ENCODE data around the gene FCN1.
"Not testable (repeated sequence)": the region's sequence is repeated elsewhere in the genome, so short reads cannot be mapped to it uniquely, and the experiment has no call there.

FCN1 gene

DNA sequence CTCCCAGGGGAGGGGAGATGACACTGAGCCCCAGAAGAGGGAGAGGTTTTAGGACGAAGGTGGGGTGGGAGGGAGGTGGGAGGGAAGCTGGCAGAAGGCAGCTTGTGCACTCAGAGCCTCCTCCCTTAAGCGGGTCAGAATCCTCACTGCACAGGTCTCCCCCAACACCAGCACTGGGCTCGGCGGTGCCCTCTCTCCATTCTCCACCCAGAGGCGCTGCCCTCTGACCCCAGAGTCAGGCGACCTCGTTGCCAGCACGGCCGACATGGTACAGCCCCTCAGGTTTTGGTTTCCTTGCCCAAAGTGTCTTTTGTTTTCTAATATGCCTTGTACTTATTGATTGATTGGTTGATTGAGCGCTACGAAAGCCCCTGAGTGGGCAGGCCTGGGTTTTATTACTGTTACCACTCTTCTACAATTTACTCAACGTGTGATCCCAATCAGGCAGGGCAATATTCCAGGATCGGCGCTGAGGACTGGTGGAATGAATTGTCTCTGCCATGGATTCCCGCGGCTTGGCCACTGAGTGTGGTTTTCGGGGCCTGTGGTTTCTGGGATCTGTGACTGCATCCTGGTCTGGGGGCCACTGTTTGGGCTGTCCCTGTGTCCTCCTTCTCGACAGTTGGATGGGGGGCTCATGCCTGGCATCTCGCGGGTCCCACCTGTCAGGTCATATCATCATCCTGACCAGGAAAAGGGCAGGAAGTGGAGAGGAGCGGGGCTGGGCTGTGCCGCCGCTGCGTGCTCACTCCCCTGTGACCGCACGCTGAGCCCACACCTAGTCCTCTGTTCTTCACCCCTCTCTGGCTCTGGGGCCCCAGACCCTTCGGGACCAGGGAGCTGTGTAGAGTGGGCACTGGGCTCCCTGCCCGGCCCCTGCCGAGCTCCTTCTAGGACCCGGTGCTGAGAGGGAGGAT lies 46.7 kb downstream of the FCN1 start:
- no peak for DNase-seq

DNA sequence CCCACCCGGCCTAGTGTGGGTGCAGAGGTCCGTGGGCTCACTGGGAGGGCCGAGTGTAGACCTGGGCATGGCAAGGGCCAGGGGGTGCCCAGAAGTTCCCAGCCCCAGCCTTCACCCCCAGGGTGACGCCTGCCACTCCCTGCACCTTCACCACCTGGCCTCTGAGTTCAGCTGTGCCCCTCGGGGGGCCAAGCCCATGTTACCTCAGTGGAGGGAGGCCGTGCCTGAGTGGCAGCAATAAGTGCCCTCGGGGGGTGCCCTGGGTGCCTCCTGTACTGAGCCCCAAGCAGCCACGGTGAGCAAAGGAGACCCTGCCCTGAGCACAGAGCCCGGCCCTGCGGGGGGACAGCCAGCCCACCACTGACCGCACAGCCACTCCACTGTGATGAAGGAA lies 47.4 kb downstream of the FCN1 start:
- DNase-seq: no peak

DNA sequence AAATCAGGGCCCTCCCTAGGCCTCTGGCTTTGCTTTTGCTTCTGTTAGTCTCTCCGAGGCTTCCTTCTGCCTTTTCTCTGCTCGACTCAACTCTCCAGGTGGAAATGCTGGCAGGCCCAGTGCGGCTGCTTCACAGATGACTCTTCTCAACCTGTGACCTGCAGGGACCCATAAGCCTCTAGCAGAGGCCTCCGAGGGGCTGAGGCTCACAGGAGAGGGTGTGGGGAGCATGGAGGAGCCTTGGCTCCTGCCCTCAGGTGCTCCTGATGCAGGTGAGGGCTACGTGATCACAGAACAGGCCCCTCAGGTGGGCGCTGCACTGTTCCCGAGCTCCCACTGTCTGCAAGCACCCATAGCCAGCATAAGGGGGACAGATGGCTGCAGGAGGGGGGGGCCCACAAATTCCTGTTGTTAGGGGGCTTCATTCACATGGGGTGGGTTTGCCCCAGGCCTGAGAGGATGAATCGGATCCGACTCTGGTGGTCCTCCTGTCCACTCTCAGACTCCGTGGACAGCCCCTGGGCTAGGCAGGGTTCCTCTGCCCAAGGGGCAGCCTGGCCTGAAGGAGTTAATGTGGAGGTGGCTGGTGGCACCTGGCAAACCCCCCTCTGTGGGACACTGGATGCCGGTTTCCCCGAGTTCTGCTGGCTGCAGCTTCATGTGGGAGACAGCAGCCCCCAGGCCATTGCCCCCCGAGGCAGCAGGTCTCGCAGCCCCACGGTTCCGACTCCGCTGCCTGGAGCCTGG lies 48.0 kb downstream of the FCN1 start:
- DNase-seq: no peak

DNA sequence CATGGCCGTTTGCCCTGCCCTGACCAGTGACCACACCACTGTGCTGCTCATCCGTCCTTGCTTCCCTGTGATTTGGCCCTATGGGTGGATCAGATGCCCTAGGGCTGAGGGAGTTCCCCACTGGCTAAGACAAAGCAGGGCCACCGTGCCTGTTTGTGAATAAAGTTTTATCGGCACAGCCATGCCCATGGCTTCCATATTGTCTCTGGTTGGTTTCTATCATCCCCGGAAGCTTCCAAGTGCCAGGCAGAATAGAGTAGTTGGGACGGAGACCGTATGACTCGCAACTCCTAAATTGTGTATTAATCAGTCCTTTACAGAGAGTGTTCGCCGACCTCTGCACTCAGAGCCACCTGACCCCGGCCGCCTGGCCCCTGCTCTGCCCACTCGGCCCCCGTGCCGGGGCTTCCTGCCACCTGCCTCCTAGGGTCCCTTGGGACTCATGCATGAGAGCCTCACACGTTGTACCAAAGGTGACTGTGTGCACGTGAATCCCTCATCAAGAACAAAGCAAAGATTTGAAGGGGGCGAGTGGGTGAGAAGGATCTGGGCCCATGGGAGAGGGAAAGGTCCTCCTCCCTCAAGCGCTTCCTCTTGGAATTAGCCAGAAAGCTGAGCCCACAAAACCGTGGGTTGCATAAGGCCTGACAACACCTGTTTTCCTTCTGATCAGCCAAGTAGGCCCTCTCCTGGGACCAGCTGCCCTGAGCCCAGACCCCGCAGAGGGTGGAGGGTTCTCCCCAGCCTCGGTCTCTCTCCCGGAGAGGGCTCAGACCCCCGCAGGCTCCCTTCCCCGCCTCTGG lies 48.8 kb downstream of the FCN1 start:
- no peak for DNase-seq

DNA sequence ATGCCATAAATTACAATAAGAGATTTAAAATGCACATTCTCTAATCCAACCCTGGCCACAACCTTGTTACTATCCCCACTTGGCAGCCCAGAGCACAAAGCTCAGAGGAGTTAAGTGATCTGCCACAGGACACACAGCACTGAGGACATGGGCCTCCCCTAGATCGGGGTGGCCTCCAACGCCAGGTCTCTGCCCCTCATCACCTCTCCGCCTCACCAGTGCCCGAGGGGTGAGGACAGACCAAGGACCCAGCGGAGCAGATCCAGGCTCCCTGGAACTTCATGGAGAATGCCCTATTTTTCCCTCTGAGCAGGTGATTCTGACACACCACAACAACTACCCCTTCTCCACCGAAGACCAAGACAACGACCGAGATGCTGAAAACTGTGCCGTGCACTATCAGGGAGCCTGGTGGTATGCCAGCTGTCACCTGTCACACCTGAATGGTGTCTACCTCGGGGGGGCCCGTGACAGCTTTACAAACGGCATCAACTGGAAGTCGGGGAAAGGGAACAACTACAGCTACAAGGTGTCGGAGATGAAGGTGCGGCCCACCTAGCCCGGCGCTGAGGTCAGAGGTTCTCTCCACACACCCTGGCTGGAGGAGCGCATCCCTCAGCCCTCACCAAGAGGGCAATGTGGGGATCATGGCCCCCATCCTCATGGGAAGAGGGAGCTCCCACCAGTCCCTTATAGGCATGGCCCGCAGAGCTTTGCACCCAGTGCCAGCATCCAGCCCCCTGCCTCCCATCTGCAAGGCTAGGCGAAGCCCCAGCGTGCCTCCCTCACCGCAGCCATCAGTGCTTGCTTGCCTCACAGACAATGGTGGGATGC lies 49.6 kb downstream of the FCN1 start:
- no peak for DNase-seq

DNA sequence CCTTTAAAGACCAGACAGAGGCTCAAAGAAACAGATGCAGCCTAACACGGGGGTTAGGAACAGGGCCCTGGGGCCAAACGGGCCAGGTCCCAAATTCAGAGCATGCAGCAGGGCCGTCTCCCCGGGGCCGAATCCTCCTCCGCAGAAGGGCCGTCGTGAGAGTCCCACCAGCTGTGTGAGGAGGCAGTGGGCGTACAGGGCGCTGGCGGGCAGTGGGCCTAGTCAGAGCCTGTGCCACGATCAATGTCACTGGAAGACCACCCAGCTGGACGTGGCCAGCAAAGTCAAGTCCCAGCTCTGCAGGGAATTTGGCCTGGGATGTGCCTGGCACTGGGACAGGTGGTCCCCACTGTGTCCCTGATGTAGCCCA lies 52.9 kb downstream of the FCN1 start:
- DNase-seq: no peak

DNA sequence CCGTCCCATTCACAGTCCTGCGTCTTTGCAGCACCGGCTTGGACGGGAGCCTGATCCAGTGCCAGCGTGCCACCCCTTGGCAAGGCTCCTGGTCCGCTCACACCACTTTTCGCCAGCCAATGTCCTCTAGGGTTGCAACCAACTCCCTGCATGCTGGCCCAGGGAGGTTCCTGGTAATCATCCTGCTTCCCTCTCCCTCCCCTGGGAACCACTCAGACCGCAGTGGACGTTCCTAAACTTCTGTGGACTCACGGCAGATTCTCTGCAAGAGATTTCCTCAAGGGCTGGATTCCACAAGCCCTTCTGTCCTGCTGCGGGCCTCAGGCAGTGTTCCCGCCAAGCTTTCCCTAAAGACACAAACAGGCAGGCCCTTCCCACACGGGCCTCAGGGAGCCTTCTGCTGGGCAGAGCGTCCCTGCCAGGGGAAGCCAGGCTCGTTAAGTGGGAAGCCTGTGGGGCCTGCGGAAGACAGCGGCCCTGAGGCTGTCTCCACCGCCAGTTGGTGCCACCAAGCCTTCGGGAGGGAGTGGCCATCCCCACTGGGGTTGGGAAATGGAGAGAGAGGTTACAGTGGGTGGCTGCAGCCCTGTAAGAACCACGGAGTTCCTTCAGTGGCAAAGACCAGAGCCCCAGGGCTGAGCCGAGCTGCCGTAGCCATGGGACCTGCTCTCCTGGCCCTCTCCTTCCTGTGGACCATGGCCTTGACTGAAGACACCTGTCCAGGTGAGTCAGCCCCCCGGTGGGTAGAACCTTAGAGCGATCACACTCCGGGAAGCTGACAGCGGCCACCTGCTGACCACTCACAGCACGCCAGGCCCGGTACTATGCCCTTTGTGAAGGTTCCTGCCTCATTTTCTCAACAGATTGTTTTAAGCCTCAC lies 53.5 kb downstream of the FCN1 start:
- no peak for DNase-seq

DNA sequence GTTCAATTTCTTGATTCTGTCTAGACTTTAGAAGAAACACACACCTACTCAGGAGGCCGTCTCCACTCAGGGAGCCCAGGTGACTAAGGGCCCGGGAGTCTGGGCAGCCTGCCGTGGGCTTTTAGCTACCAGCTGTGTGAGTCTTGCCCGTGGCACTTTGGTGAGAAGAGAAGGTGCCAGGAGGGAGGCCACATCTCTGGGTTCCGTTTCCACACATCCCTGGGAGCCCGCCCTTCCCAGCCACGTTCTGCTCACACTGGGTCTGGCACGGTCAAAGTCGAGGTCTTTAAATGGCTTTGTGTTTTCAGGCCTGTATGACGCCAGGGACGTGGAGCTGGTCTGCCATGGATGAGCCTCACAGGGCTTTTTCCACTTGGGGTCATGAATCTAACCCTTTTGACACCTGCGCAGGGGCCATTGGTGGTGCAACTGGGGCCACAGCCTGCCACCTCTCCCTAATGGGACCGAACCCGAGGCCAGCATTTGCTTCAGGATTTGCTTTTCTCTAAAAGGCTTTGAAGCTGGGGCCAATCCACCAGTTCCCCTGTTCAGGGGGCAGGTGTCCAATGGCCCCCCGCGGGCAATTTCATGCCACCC lies 54.3 kb downstream of the FCN1 start:
- DNase-seq: no peak

DNA sequence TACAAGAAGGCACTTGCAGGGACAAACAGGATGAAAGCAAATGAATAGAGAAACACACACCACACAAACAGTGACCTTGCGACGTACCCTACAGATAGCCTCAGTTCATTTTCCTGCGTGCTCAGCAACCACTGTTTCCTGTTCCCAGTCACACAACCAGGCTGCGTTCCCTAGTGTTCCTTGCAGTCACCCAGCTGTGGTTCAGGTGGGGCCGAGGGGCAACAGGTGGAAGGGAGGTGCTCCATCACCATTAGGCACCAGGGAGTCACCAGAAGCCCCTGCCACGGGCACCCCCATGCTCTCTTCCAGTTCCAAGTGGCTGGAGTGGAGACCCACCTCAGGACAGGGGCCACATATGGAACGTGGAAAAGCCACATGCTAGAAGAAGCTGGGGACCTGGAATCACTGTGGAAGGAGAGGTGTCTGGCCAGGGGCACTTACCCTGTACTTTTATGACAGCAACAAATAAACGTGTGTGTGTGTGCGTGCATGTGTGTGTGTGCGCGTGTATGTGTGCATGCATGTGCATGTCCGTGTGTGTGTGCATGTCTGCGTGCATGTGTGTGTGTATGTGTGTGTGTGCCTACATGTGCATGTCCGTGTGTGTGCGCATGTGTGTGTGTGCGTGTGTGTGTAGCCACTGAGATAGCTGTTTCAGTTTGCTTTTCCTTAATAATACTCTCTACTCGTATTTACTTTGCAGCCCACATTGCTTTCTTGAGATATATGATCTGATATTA lies 55.9 kb downstream of the FCN1 start:
- DNase-seq: no peak

DNA sequence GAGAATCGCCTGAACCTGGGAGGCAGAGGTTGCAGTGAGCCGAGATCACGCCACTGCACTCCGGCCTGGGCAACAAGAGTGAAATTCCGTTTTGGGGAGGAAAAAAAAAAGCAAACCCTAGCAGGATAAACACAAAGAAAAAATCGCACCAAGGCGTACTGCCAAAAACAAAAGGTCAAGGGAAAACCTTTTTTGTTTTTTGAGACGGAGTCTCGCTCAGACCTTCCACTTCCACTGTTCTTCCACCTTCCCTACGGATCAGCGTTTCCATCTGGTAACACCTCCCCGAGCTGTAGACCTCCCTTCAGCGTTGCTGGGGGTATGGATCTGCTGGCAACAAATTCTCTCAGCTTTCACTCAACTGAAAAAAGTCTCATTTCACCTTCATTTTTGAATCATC lies 57.2 kb downstream of the FCN1 start:
- no peak for DNase-seq

DNA sequence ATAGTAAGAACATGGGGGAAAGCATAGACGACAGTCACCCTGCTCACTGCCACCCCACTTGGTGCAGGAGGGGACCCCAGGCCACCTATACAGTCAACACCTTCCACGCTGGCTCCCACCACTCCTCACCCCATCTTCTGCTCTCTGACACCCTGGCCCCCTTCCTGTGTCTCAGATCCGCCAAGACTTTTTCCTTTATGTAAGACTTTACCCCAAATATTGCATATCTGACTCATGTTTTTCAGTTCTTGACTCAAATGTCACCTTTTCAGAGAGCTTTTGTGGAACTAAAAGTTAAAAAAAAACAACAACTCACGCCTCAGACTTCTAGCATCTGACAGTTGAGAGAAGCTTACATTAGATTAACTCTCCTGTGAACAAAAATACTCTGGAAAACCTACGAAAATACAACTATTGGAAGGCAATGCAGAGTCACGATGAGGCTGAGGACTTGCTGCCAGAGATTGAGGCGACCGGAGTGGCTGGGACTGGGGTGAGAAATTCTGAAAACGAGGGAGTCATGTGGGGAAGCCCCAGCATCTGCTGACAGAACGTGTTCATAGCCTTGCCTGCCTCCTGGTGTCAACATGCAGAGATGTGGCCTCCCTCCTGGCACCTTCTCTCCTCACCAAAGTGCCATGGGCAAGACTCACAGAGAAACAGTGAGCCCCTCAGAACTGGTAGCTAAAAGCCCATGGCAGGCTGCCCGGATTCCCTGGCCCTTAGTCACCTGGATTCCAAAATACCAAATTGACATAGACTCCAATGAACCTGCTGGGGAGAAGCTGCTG lies 59.5 kb downstream of the FCN1 start:
- DNase-seq: no peak

DNA sequence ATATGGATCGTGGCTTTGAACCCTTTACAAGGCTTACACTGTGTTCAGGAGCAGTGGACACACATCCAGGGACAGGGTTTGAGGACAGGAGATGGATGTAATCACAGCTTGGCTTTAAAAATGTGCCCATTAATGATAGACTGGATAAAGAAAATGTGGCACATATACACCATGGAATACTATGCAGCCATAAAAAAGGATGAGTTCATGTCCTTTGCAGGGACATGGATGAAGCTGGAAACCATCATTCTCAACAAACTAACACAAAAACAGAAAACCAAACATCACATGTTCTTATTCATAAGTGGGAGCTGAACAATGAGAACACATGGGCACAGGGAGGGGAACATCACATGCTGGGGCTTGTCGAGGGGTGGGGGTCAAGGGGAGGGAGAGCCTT lies 60.3 kb downstream of the FCN1 start:
- not testable (repeated sequence) for DNase-seq

DNA sequence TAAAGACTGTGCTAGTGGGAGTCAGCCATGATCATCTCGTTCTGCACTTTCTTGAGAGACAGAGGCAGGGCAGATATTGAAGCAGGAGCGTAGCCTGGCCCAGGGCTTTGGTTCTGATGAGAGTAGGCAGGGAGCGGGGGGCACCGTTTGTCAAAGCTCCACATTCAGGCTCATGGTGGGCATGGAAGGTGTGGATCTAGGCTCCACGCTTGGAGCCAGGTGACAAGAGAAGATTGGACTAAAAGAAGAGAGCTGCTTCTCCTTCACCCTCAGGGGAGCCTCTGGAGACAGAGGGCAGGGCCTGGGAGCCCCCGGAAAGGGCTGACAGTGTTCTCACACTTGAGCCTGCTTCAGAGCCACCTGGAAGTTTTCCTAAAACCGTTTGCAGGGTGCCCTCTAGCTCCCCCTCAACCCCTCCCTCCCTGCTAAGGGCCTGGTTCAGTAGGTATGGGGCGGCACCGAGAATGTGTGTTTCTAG lies 61.8 kb downstream of the FCN1 start:
- DNase-seq: no peak

Measured in NCI-H2107 (cell line).